ENCODE measurements around the gene TBC1D19. TPM values are rescaled to one million over a fixed set of nuclear protein-coding genes. Genes with fewer than 3 reads are reported as not detected.

TBC1D19 gene
- total RNA-seq, 1 donor from 2014 or later = 4.5 TPM

DNA sequence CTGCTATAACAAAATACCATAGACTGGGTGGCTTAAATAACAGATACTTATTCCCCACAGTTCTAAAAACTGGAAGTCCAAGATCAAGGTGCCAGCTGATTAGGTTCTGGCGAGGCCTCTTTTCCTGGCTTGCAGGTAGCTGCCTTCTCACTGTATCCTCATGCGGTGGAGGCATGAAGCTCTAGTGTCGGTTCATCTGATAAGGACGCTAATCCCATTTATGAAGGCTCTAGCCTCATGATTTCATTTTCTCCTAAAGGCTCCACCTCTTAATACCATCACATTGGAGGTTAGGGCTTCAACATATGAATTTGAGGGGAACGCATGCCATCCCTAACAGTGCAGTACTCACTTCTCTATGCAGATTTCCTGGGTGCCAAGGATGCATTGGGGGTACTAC, 218.9 kb downstream of the TBC1D19 start:
- no peaks in the 10 kb centered on the region for H3K27me3 Mint-ChIP-seq (ENCODE audit: low read depth)
- H3K4me1 Mint-ChIP-seq (ENCODE audit: low read depth) = peaks cover 2% of the 10 kb centered on the region
- DNase-seq (ENCODE audit: low spot score) = no peak

DNA sequence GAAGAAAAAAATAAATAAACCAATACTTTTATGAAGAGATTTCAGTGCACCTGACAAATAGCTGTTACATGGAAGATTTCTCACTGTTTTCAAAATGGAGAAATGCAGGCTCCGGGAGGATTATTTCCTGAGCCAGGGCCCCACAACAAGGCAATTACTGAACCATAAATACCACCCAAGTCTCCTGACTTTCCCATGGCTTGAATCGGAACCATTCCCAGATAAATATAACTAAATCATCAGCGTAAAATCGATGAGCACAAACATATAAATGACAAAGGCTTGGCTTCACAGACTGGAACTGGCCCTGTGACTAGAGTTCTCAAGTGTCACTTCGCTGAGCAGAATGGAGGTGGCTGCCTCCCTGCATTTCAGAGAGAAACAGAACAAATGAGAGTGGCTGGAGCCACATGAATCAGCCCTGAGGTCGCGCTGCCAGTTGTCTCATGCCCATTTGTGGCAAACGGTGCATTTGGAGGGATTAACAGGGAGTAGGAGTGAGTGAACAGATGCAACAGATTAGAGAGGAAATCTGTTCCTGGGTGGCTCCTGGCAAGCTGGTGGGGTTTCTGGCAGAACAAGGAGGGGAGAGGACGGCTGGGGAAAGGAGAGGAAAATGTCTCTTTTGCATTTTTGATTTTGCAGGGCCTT, 219.5 kb downstream of the TBC1D19 start:
- Mint-ChIP-seq H3K27ac (no peak overlapping the region), H3K27me3 (ENCODE audit: low read depth) (no peaks in the 10 kb centered on the region), H3K4me3 (ENCODE audit: low read depth) (no peak overlapping the region), H3K4me1 (ENCODE audit: low read depth) (peaks cover 2% of the 10 kb centered on the region), H3K36me3 (ENCODE audit: low read depth) (no peaks in the 10 kb centered on the region), H3K9me3 (no peaks in the 10 kb centered on the region)
- DNase-seq (ENCODE audit: low spot score) = no peak
- intact Hi-C loops (cut with micrococcal nuclease) = no loop called here

More for the DNA sequence above, 218.9 kb downstream of the TBC1D19 start:
- Mint-ChIP-seq H3K36me3 (ENCODE audit: low read depth) (no peaks in the 10 kb centered on the region), H3K4me3 (ENCODE audit: low read depth) (no peak overlapping the region), H3K27ac (no peak overlapping the region), H3K9me3 (no peaks in the 10 kb centered on the region)
- intact Hi-C loops (cut with micrococcal nuclease) = no loop called here

DNA sequence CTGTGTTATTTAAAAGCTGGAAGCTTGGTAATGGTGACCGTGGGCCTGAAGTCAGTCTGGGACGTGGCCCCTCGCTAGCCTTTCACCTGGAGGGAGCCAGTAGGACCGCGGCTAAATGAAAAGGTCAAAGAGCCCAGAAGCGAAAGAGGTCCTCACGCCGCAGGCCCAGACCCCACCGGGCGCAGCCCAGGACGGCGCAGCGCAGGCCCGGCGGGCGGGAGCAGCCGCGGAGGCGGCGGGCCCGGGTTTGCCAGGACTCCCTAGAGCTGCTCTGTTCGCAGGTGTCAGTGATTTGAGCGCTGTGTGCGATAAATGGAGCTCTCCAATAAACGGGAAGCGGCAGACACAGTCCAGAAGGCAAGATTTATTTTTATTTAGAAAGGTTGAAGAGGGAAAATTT, 220.6 kb downstream of the TBC1D19 start:
- Mint-ChIP-seq H3K9me3 (no peaks in the 10 kb centered on the region), H3K36me3 (ENCODE audit: low read depth) (no peaks in the 10 kb centered on the region), H3K4me1 (ENCODE audit: low read depth) (peaks cover 2% of the 10 kb centered on the region), H3K27me3 (ENCODE audit: low read depth) (no peaks in the 10 kb centered on the region), H3K4me3 (ENCODE audit: low read depth) (no peak overlapping the region), H3K27ac (no peak overlapping the region)
- no peak for DNase-seq (ENCODE audit: low spot score)
- intact Hi-C loops (cut with micrococcal nuclease) = no loop called here

DNA sequence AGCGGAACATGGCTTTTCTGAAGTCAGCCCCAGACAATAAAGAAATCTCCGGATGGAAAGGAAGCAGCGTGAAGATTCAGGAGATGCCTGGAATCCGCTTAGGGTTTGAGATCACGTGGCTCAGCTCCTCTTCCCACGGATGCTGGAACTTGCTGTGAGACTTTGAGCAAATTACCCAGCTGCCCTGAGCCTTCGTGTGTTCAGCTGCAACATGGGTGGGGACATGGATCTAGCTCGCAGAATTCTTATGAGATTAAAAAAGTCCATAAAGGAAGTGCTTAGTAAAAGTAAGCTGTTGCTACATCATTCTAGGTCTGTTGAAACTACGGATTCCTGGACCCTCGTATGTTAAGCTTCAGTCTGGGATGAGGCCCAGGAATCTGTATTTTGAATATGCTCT, 221.0 kb downstream of the TBC1D19 start:
- peaks cover 2% of the 10 kb centered on the region for H3K4me1 Mint-ChIP-seq (ENCODE audit: low read depth)
- no peak overlapping the region for H3K27ac Mint-ChIP-seq
- H3K4me3 Mint-ChIP-seq (ENCODE audit: low read depth) = no peak overlapping the region
- intact Hi-C loops (cut with micrococcal nuclease) = no loop called here
- no peaks in the 10 kb centered on the region for H3K9me3 Mint-ChIP-seq
- no peak for DNase-seq (ENCODE audit: low spot score)
- no peaks in the 10 kb centered on the region for H3K27me3 Mint-ChIP-seq (ENCODE audit: low read depth)
- no peaks in the 10 kb centered on the region for H3K36me3 Mint-ChIP-seq (ENCODE audit: low read depth)

Other genes with a start within 250 kb of the TBC1D19 start
- gene CCKAR, start 93.6 kb upstream of the TBC1D19 start, total RNA-seq = not detected in 2 replicates